ENCODE results near the gene CCDC158.
"Not testable (repeated sequence)": the region's sequence is repeated elsewhere in the genome, so short reads cannot be mapped to it uniquely, and the experiment has no call there.

CCDC158 gene

GRCh38 chr4:76373919-76374552, 46.9 kb downstream of the CCDC158 start:
- in situ Hi-C loops (cut with MboI; ENCODE audit: low sequenced_read_pairs), result no loop called here

DNA sequence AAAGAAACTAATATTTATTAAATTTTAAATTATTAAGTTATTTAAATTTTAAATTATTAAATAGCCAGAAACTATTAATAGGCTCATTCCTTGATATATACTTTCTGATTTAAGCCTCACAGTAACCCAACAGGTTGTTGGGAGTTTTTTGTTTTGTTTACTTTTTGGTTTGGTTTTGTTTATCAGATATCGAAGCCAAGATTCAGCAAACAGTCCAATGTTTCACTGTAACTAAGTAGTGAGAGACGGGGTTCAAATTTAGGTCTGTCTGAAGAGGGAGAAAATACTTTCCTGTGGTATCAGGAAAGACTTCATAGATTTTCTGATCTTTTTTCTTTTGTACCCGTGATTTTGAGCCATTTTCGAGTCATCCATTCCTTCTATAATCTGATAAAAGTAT, 54.2 kb downstream of the CCDC158 start:
- in situ Hi-C loops (cut with MboI; ENCODE audit: low sequenced_read_pairs), result no loop called here

DNA sequence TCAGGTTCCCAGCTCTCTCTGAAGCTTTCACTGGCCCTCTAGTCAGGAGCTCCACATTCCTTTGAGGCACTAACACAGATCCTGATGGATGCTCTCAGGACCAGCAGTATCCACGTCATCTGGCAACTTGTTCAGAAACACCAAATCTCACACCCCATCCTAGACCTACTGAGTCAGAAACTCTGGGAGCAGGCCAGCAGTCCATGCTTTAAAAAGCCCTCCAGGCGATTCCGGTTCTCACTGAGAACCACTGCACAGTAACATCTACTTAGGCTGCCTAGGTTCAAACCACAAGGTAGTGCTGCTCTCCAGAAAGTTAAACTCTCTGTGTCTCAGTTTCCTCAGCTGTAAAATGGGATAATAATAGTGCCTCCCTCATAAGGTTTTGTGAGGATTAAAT, 55.3 kb downstream of the CCDC158 start:
- in situ Hi-C loops (cut with MboI; ENCODE audit: low sequenced_read_pairs), result no loop called here

- in situ Hi-C loops (cut with MboI; ENCODE audit: low sequenced_read_pairs), result no loop called here
Observed at GRCh38 chr4:76364763-76365162, 56.2 kb downstream of the CCDC158 start.

DNA sequence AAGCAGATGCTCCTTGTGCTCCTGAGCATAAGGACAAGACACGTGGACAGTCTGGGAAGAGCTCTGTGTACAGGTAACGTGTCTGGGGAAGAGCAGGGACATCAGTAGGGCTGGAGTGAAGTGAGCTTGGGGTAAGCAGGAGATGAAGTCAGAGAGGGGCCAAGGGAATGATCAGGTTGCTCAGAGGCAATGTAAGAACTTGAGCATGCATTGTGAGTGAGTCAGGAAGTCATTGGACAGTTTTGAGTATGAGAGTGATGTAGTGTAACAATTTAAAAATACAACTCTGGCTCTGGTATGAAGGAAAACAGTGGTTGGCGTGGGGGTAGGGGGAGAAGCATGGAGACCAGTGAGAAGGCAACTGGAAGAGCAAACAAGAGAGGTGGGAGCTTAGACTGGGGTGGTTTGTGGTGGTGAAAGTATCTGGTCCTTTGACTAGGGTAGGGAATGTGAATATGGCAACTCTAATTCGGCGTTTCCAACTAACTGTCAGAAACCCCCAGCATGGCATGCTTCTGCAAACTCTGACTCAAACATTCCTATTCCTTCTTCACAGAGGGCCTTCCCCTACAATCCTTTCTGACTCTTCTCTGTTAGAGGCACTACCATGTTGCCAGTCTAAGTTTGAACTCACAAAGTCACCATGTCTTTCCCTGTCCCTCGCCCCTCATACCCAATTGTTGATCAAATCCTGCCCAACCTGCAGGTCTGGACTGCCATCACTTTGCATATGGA, 57.2 kb downstream of the CCDC158 start:
- in situ Hi-C loops (cut with MboI; ENCODE audit: low sequenced_read_pairs), result no loop called here

DNA sequence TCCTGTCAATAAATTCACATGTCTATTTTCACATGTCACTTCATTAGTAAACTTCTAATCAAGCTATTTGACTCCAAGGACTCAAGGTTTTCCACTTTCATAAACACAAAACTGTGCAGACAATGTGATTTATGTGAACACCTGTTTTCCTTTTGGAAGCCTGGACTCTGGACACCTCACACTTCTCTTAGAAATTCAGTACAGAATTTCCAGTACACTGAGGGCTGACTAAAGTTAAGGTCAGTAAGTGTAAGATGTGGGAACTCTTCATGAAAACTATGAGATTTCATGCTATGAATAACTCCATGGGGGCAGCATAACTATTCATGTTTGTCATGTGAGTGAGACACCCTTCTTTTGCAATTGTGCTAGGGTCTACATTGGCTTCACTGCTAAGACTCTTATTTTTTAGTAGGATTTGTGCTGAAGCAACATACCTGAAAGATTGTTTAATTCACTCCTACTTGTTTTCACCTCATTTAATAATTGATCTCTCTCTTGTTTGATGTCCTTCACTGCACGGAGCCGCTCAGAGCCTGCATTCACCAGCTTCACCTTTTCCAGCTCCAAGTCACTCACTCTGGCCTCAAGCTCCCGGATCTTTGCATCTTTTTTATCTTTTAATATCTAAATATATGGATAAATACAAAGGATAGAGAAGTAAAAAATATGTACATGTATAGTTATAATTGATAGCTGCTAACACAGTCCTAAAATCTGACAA, 59.1 kb downstream of the CCDC158 start:
- in situ Hi-C loops (cut with MboI; ENCODE audit: low sequenced_read_pairs), result no loop called here

DNA sequence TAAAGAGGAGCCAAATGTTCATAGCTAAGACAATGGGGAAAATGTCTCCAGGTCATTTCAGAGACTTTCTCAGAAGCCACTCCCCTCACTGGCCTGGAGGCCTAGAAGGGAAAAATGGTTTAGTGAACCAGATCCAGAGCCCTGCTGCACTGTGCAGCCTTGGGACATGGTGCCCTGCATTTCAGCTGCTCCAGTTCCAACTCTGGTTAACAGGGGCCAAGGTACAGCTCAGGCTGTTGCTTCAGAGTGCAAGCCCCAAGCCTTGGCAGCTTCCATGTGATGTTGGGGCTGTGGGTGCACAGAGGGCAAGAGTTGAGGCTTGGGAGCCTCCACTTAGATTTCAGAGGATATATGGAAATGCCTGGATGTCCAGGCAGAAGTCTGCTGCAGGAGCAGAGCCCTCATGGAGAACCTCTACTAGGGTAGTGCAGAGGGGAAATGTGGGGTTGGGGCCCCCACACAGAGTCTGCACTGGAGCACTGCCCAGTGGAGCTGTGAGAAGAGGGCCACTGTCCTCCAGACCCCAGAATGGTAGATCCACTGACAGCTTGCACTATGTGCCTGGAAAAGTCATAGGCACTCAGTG, 61.0 kb downstream of the CCDC158 start:
- in situ Hi-C loops (cut with MboI; ENCODE audit: low sequenced_read_pairs), result not testable (repeated sequence)

DNA sequence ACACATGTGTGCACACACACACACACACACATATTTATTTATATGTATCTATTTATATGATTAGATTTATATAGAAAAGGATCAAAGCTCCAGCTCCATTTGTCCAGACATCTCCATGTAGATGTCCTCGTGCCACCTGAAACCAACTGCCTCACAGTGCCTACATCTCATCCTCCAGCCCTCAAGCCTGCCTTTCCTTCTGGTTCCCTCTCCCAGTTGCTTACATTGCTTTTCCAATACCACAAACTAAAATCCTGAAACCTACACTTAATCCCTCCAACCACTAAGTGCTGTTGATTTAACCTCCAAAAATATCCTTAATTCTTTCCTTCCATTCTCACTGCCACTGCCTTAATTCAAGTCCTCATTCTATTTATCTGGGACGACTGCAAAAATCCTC, 63.0 kb downstream of the CCDC158 start:
- in situ Hi-C loops (cut with MboI; ENCODE audit: low sequenced_read_pairs), result no loop called here

DNA sequence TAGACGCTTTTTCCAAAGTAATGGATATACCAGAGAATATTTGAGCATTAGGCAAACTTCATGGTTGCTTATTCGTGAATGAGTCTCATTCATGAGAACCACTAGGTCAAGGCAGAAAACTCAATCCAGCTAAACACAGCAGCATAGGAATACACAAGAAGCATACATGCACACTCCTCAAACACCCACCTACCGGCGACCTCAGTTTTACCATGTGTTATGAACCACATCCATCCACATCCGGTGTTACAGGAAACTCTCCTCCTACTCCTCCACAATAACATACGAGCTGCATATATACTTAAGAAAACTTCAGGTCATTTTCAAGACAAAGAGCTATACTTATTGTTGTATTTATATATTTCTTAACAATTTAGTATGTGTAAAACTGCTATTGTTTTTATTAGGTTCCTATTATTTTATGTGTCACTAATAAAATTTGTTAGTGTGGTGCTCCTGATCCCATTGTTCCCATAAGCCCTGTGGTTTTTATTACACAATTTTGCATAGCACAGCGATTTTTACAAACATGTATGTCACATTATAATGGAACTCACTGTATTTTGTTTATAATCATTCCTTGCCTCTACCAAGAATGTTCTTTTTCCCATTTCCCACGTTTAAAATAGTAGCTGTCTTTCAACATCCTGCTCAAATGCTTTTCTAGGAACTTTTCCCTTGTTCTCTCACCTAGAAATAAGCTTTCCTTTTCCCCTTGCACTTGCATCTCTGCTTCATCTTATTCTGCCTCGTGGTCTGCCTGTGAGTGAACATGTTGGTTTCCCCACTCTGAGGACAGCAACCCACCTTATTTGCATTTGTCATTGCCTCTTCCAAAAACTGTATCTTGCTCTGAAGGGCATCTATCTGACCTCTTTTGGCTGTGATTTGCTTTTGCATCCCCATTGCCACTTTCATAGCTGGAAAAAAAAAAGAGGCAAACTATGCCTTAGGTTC, 66.1 kb downstream of the CCDC158 start:
- in situ Hi-C loops (cut with MboI; ENCODE audit: low sequenced_read_pairs), result no loop called here

GRCh38 chr4:76342803-76343202, 78.1 kb downstream of the CCDC158 start:
- in situ Hi-C loops (cut with MboI; ENCODE audit: low sequenced_read_pairs), result no loop called here

GRCh38 chr4:76342191-76342590, 78.8 kb downstream of the CCDC158 start:
- in situ Hi-C loops (cut with MboI; ENCODE audit: low sequenced_read_pairs), result no loop called here

GRCh38 chr4:76341063-76341462, 79.9 kb downstream of the CCDC158 start:
- in situ Hi-C loops (cut with MboI; ENCODE audit: low sequenced_read_pairs), result no loop called here

GRCh38 chr4:76339364-76339763, 81.6 kb downstream of the CCDC158 start:
- in situ Hi-C loops (cut with MboI; ENCODE audit: low sequenced_read_pairs), result no loop called here

DNA sequence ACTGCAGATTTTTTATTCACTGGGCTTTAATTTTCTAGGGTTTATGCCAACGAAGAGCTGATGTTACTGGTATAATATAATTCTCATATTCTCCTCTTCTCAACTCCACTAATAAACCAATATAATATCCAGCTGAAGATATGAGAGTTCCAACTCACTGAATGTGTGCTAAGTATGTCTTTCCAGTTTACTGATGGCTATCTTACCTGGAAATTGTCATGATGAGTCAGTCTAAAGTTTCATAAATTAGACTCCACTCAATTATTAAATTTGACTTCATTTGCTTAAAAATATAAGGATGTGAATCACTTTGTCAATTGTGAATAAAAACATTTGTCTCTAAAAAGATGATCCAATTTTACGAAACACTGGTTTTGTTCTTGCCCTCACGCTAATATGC, 86.1 kb downstream of the CCDC158 start:
- in situ Hi-C loops (cut with MboI; ENCODE audit: low sequenced_read_pairs), result no loop called here

DNA sequence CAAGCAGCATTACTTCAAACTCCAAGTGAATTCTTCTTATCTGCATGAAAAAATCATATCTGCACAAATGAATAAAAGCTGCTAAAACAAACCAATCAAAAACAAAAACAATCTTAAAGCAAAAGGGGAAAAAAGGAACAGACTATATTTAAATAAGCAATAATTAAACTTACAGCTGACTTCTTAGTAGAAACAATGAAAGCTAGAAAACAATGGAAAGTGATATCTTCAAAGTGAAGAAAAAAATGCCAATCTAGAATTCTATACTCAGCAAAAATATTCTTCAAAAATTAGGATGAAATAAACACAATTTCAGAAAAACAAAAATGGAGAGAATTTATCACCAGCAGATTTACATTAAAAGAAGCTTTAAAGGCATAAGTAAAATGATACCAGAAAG, 94.4 kb downstream of the CCDC158 start:
- in situ Hi-C loops (cut with MboI; ENCODE audit: low sequenced_read_pairs), result no loop called here

DNA sequence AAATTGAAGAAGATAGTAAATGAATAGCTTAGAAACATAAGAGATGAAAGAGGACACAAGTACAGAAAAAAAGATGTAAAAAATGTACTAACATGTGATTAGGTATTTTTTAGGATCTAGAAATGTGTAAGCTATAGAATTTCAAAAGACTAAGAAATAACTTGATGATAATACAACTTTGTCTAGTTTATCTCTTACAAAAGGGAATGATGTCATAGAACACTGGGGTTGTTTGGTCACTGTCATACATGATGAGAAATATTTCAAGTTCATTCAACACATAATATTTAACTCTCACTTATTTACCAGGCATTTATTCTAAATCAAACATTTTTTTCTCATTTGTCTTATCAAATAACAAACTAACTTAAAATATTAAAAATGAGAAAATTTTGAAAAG, 95.9 kb downstream of the CCDC158 start:
- in situ Hi-C loops (cut with MboI; ENCODE audit: low sequenced_read_pairs), result no loop called here

- in situ Hi-C loops (cut with MboI; ENCODE audit: low sequenced_read_pairs), result no loop called here
Observed at GRCh38 chr4:76322236-76322635, 98.7 kb downstream of the CCDC158 start.

- in situ Hi-C loops (cut with MboI; ENCODE audit: low sequenced_read_pairs), result no loop called here
Observed at GRCh38 chr4:76316131-76316530, 104.8 kb downstream of the CCDC158 start.

DNA sequence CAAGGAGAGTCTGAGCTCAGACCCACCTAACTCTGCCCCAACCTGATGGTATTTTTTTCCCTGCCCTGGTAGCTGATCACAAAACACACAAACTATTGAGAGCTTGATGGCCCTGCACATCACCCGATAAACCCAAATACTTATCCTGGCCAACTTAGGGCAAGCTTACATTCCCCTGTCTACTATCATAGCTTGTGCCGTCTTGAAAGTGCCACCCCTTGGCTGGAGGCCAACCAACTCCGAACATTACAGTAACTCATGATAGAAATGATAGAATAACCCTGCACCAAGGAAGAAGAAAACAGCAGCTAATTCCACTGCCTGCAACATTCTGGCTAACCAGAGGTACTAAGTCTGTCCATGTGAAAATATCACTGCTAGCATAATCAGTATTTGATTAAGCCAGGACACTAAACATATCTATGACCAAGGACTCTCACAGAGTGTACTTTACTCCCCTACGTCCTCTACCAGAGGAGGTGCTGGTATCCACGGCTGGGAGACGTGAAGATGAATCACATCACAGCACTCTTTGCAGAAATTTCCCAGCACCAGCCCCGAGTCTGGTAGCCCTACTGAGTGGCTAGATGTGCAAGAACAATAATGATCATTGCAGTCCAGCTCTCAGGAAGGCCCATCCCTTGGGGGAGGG, 105.5 kb downstream of the CCDC158 start:
- in situ Hi-C loops (cut with MboI; ENCODE audit: low sequenced_read_pairs), result no loop called here

- in situ Hi-C loops (cut with MboI; ENCODE audit: low sequenced_read_pairs), result no loop called here
Observed at GRCh38 chr4:76313547-76313946, 107.4 kb downstream of the CCDC158 start.
